HEK293 (cell line): ENCODE results near the gene ZSWIM1.

Source experiments
- GFI1B ChIP-seq: fragments of 450-650 bp; formaldehyde crosslinking; IDR thresholded peaks from 2 replicates; pipeline ENCODE4 v1.5.1; 2016; ENCODE audit warnings: missing biosample characterization, missing genetic modification characterization
- INSM2 ChIP-seq: fragments of 450-650 bp; formaldehyde crosslinking; IDR thresholded peaks from 2 replicates; pipeline ENCODE4 v1.5.1; 2016; ENCODE audit warnings: missing biosample characterization, missing genetic modification characterization
- KLF8 ChIP-seq: fragments of 450-650 bp; formaldehyde crosslinking; IDR thresholded peaks from 2 replicates; pipeline ENCODE4 v1.5.1; 2016; ENCODE audit warnings: missing biosample characterization, missing genetic modification characterization
- MEIS1 ChIP-seq: sonication (generic); formaldehyde crosslinking; IDR thresholded peaks from 2 replicates; pipeline ENCODE4 v1.8.1; 2022; ENCODE audit warnings: missing genetic modification reagents, mild to moderate bottlenecking, borderline replicate concordance
- PBX3 ChIP-seq: sonication (generic); formaldehyde crosslinking; IDR thresholded peaks from 2 replicates; pipeline ENCODE4 v1.8.1; 2022; ENCODE audit warnings: mild to moderate bottlenecking, moderate library complexity, missing genetic modification reagents
- SCRT2 ChIP-seq: fragments of 450-650 bp; formaldehyde crosslinking; IDR thresholded peaks from 2 replicates; pipeline ENCODE4 v1.5.1; 2016; ENCODE audit warnings: missing biosample characterization, missing genetic modification characterization
- SP3 ChIP-seq: fragments of 450-650 bp; formaldehyde crosslinking; IDR thresholded peaks from 2 replicates; pipeline ENCODE4 v1.5.1; 2016; ENCODE audit warnings: missing biosample characterization, missing genetic modification characterization
- ZNF121 ChIP-seq: fragments of 450-650 bp; formaldehyde crosslinking; IDR thresholded peaks from 2 replicates; pipeline ENCODE4 v1.5.1; 2016; ENCODE audit warnings: missing biosample characterization, missing genetic modification characterization
- ZNF398 ChIP-seq: fragments of 450-650 bp; formaldehyde crosslinking; IDR thresholded peaks from 2 replicates; pipeline ENCODE4 v1.5.1; 2017; ENCODE audit warnings: missing biosample characterization, missing genetic modification characterization
- ZNF426 ChIP-seq: fragments of 450-650 bp; formaldehyde crosslinking; IDR thresholded peaks from 2 replicates; pipeline ENCODE4 v1.5.1; 2017; ENCODE audit warnings: missing biosample characterization, missing genetic modification characterization, mild to moderate bottlenecking, inconsistent platforms, moderate library complexity
- ZNF560 ChIP-seq: fragments of 450-650 bp; formaldehyde crosslinking; IDR thresholded peaks from 2 replicates; pipeline ENCODE4 v1.5.1; 2017; ENCODE audit warnings: missing biosample characterization, missing genetic modification characterization, borderline replicate concordance
- ZNF561 ChIP-seq: fragments of 450-650 bp; IDR thresholded peaks from 2 replicates; pipeline ENCODE4 v1.5.1; 2018; ENCODE audit warnings: missing biosample characterization, missing genetic modification characterization, borderline replicate concordance
- ZNF596 ChIP-seq: fragments of 450-650 bp; IDR thresholded peaks from 2 replicates; pipeline ENCODE4 v1.5.0; 2018; ENCODE audit warnings: missing biosample characterization, mild to moderate bottlenecking, missing genetic modification characterization, moderate library complexity
- ZNF600 ChIP-seq: fragments of 450-650 bp; formaldehyde crosslinking; IDR thresholded peaks from 2 replicates; pipeline ENCODE4 v1.5.1; 2016; ENCODE audit warnings: missing biosample characterization, missing genetic modification characterization
- ZNF626 ChIP-seq: fragments of 450-650 bp; sonication (Bioruptor Pico); formaldehyde crosslinking; IDR thresholded peaks from 2 replicates; pipeline ENCODE4 v1.5.1; 2018; ENCODE audit warnings: missing biosample characterization, missing genetic modification characterization, inconsistent platforms
- ZNF785 ChIP-seq: fragments of 450-650 bp; formaldehyde crosslinking; IDR thresholded peaks from 2 replicates; pipeline ENCODE4 v1.5.1; 2016; ENCODE audit warnings: missing biosample characterization, missing genetic modification characterization
- TF ChIP-seq, protein P1 (sequence below): fragments of 450-650 bp; formaldehyde crosslinking; IDR thresholded peaks from 2 replicates; pipeline ENCODE4 v1.5.1; 2016; ENCODE audit warnings: missing biosample characterization, missing genetic modification characterization
- TF ChIP-seq, protein P2 (sequence below): fragments of 450-650 bp; formaldehyde crosslinking; optimal IDR thresholded peaks from 2 replicates; pipeline ENCODE3; 2016; ENCODE audit warnings: missing biosample characterization, mild to moderate bottlenecking, missing genetic modification characterization
- TF ChIP-seq, protein P3 (sequence below): fragments of 450-650 bp; formaldehyde crosslinking; IDR thresholded peaks from 2 replicates; pipeline ENCODE4 v1.5.1; 2016; ENCODE audit warnings: missing biosample characterization, missing genetic modification characterization, borderline replicate concordance
- TF ChIP-seq, protein P4 (sequence below): fragments of 450-650 bp; formaldehyde crosslinking; IDR thresholded peaks from 2 replicates; pipeline ENCODE4 v1.5.1; 2016; ENCODE audit warnings: missing biosample characterization, missing genetic modification characterization

Gene ZSWIM1

GRCh38 chr20:45880988-45881788 lies at the start of gene ZSWIM1 (continued):
- TF ChIP-seq, protein P1, sequence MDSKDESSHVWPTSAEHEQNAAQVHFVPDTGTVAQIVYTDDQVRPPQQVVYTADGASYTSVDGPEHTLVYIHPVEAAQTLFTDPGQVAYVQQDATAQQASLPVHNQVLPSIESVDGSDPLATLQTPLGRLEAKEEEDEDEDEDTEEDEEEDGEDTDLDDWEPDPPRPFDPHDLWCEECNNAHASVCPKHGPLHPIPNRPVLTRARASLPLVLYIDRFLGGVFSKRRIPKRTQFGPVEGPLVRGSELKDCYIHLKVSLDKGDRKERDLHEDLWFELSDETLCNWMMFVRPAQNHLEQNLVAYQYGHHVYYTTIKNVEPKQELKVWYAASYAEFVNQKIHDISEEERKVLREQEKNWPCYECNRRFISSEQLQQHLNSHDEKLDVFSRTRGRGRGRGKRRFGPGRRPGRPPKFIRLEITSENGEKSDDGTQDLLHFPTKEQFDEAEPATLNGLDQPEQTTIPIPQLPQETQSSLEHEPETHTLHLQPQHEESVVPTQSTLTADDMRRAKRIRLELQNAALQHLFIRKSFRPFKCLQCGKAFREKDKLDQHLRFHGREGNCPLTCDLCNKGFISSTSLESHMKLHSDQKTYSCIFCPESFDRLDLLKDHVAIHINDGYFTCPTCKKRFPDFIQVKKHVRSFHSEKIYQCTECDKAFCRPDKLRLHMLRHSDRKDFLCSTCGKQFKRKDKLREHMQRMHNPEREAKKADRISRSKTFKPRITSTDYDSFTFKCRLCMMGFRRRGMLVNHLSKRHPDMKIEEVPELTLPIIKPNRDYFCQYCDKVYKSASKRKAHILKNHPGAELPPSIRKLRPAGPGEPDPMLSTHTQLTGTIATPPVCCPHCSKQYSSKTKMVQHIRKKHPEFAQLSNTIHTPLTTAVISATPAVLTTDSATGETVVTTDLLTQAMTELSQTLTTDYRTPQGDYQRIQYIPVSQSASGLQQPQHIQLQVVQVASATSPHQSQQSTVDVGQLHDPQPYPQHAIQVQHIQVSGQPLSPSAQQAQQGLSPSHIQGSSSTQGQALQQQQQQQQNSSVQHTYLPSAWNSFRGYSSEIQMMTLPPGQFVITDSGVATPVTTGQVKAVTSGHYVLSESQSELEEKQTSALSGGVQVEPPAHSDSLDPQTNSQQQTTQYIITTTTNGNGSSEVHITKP, result no peak
- TF ChIP-seq SP3 (tag by site-specific recombination), result peak; percentile 60
- TF ChIP-seq, protein P2, sequence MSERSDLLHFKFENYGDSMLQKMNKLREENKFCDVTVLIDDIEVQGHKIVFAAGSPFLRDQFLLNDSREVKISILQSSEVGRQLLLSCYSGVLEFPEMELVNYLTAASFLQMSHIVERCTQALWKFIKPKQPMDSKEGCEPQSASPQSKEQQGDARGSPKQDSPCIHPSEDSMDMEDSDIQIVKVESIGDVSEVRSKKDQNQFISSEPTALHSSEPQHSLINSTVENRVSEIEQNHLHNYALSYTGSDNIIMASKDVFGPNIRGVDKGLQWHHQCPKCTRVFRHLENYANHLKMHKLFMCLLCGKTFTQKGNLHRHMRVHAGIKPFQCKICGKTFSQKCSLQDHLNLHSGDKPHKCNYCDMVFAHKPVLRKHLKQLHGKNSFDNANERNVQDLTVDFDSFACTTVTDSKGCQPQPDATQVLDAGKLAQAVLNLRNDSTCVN (tag by site-specific recombination), result no peak
- no peak for TF ChIP-seq ZNF600
- TF ChIP-seq ZNF426 (tag by site-specific recombination), result no peak
- TF ChIP-seq KLF8, result no peak
- TF ChIP-seq GFI1B (tag by site-specific recombination), result no peak
- TF ChIP-seq ZNF121, result no peak
- TF ChIP-seq ZNF560 (tag by site-specific recombination), result no peak
- TF ChIP-seq ZNF785 (tag by site-specific recombination), result no peak
- no peak for TF ChIP-seq ZNF596 (tag by site-specific recombination)
- TF ChIP-seq, protein P3, sequence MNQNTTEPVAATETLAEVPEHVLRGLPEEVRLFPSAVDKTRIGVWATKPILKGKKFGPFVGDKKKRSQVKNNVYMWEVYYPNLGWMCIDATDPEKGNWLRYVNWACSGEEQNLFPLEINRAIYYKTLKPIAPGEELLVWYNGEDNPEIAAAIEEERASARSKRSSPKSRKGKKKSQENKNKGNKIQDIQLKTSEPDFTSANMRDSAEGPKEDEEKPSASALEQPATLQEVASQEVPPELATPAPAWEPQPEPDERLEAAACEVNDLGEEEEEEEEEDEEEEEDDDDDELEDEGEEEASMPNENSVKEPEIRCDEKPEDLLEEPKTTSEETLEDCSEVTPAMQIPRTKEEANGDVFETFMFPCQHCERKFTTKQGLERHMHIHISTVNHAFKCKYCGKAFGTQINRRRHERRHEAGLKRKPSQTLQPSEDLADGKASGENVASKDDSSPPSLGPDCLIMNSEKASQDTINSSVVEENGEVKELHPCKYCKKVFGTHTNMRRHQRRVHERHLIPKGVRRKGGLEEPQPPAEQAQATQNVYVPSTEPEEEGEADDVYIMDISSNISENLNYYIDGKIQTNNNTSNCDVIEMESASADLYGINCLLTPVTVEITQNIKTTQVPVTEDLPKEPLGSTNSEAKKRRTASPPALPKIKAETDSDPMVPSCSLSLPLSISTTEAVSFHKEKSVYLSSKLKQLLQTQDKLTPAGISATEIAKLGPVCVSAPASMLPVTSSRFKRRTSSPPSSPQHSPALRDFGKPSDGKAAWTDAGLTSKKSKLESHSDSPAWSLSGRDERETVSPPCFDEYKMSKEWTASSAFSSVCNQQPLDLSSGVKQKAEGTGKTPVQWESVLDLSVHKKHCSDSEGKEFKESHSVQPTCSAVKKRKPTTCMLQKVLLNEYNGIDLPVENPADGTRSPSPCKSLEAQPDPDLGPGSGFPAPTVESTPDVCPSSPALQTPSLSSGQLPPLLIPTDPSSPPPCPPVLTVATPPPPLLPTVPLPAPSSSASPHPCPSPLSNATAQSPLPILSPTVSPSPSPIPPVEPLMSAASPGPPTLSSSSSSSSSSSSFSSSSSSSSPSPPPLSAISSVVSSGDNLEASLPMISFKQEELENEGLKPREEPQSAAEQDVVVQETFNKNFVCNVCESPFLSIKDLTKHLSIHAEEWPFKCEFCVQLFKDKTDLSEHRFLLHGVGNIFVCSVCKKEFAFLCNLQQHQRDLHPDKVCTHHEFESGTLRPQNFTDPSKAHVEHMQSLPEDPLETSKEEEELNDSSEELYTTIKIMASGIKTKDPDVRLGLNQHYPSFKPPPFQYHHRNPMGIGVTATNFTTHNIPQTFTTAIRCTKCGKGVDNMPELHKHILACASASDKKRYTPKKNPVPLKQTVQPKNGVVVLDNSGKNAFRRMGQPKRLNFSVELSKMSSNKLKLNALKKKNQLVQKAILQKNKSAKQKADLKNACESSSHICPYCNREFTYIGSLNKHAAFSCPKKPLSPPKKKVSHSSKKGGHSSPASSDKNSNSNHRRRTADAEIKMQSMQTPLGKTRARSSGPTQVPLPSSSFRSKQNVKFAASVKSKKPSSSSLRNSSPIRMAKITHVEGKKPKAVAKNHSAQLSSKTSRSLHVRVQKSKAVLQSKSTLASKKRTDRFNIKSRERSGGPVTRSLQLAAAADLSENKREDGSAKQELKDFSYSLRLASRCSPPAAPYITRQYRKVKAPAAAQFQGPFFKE, result no peak
- TF ChIP-seq SCRT2 (tag by site-specific recombination), result no peak
- no peak for TF ChIP-seq ZNF398 (tag by site-specific recombination)
- TF ChIP-seq ZNF561, result peak; percentile 65; the same call in 1 of the 2 replicates
- TF ChIP-seq, protein P4, sequence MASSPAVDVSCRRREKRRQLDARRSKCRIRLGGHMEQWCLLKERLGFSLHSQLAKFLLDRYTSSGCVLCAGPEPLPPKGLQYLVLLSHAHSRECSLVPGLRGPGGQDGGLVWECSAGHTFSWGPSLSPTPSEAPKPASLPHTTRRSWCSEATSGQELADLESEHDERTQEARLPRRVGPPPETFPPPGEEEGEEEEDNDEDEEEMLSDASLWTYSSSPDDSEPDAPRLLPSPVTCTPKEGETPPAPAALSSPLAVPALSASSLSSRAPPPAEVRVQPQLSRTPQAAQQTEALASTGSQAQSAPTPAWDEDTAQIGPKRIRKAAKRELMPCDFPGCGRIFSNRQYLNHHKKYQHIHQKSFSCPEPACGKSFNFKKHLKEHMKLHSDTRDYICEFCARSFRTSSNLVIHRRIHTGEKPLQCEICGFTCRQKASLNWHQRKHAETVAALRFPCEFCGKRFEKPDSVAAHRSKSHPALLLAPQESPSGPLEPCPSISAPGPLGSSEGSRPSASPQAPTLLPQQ (tag by site-specific recombination), result 0 out of 2 replicates have a peak, but pooled peaks have one; percentile 19
- no peak for TF ChIP-seq ZNF626 (tag by site-specific recombination)
- no peak for TF ChIP-seq MEIS1 (CRISPR knock-in tag)
- peak; percentile 97; the same call in 1 of the 2 replicates for TF ChIP-seq PBX3
- 0 out of 2 replicates have a peak, but pooled peaks have one; percentile 22 for TF ChIP-seq INSM2 (tag by site-specific recombination)
